Ecto neural progenitor cell (in vitro differentiated cells): ENCODE measurements around the gene SATB2.

ENCODE experiments used
- DNase-seq: peaks from one replicate; pipeline ENCODE4 v3.0.0-alpha.2; 2018; ENCODE audit warnings: low spot score

Gene SATB2

DNA sequence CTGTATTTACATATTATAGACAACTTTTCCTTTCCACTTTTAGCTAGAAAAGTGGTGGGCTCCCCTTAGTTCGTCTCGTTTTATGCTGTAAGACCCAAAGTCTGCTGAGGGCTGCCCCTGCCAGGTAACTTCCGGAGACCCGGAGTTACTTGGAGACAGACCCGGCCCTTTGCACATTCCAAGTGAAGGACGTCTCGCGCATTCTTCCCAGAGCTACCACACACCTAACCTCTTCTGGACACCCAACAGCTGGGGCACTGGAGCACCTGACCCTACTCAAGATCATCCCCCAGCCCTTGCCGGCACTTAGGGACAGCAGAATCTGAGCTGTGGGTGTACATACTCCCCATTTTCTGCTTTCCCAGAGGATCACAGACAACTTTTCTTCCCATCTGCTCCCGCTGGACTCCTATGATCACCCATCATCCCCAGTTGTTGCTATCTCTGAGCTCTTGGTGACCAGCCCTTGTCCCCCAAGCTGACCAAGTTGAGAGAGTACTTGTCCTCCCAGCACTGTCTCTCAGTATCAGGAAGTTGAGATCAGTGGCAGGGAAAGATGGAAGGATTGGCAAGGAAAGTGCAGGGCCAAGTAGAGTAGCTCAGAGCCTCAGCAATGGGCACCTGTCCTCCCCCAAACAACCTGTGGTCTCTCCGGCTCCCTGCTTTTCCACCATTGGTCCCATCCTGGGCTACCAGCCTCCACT is 8.4 kb upstream of the SATB2 start:
- DNase-seq = no peak

DNA sequence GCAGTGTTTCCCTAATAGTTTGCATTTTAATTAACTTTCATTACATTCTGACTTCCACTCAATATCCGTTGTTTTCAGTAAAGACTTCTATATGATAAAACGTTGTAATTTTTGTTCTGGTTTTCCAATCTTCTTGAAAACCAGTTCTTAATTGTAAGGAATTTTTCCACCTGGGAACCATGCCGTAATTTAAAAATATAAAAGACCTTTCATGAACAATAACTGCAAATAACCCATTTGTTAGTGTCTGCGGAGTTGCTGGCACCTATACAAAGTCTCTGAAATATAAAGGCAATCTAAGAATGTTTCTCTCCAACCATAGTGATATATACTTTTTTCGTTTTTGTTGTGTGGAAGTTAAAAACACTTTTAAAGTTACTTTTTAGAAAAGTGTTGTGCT is 7.7 kb upstream of the SATB2 start:
- no peak for DNase-seq

DNA sequence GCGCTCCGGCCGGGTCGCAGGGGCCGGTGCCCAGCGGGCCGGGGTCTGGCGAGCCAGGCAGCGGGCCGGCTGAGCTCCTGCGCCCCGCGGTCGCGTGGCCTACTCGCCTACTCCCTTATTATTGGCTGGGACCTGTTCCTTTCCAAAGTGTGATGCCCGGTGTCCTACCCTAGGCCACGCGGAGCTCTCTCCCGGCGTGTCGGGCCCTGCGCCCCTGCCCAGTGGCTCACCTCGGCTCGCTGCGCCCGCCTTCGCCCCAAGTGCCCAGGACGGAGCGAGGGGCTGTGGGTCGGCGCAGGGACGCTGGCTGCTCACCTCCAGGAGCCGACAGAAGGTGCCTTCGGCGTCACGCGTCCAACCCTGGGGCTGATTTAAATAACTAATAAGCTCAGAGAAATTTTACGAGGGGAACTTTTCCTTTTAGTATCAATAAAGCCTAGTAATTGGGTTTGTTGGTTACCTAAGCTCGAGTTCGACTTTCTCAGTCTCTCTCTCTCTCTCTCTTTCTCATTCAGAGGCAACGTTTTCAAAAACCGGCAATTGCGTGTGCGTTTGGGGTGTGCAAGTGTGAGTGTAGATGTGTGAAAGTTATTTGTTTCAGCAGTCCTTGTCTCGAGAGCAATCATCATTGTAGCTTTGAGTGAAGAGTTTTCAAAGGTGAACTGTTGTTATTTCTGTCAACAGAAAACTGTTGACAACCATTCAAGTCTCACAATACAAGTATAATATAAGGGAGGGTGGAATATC is 7.0 kb upstream of the SATB2 start:
- peak; percentile 54 for DNase-seq

DNA sequence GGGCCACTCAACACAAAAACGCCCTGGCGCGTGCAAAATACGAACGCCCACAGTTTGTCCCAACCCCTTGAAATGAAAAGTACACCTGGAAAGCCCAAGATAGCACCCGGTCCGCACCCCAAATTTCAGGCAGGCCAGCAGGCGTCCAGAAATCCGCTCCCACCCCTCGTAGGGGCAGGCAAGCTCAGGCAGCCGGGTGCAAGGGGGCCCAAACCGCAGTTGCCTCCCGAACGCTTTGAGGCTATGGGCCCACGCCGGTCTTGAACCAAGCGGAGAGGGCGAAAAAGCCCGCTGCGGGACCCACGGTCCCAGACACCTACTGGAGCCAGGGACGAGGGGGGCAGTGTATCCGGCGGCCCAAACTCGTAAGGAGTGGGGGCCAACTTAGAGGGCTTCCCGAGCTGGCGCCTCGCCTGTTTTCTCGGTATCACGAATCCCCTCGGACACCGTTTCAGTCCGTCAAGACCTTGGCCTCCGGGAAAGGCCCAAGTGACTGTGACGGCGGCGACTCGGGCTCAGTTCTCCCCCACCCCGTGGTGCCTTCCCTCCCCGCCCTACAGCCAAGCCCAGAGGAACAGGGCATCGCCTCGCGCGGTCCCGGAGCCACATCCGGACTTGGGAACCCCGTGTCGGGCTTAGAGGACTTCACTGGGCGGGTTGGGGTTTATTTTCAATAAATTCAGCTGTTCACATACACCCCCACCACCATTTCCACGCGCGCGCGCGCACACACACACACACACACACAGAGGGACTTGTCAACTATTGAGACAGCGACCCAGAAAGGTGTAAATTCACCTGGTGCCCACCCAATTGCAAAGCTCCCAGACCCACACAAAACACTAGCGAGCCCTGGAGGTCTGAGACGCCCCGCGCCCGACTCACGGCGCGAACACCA is 6.2 kb upstream of the SATB2 start:
- peak; percentile 56 for DNase-seq

DNA sequence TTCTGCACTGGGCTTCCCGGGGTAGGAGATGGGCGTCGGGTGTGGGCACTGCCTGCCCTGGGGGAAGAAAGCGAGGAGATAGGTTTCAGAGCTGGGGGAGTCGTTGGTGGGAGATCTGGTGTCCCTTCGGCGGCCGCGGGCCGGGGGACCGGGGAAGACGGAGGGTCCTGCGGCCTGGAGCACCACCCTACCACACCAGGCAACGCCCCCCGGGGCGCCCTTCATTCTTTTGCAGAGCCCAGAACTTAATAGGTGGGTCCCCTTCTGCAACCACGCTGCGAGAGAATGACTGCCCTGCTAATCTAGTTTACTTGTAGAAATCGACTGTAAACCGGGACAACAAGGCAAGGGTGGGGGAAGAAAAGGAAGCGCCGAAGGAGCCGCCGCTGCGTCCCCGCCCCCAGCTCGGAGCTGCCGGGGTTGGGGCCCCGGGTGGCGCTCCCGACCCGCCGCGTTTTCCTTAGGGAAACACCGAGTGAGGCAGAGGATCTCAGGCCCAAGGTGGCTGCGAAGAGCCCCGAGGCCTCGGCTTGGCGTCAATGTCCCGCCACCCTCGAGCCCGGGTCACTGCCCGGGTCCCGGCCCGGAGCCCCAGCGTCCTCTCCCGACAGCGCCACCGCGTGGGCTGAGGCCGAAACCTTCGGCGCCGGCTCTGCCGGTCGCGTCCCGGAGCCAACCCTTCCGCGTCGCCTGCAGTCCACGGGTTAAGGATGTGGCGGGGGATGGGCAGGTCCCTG is 5.4 kb upstream of the SATB2 start:
- DNase-seq = peak; percentile 91

DNA sequence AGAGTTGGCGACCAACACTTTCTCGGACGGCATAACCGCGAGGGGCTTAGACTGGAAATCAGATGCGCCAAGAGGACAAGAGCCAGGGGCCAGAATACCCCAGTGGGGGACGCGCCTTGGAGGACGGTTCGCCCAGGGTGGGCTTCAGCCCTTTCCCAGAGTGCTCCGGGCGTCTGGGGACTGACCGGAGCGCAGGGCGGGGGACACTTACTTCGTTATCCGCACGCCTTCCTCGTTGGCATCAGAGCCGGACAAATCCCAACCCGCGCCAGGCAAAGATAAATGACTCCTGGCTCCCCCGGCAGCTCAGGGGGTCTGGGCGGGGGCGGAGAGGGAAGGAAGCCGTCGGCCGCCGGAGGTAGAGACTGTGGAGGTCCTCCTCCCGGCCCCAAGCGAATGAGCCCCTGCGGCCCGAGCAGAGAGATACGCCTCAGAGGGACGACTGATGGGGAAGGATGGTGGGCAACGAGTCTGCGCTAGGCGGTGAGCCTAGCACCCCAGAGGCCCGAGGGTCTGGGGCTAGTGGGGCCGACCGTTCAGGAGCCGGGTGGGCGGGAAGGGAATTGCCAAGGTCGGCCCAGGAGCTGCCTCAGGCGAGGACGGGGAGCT is 4.7 kb upstream of the SATB2 start:
- peak; percentile 63 for DNase-seq

DNA sequence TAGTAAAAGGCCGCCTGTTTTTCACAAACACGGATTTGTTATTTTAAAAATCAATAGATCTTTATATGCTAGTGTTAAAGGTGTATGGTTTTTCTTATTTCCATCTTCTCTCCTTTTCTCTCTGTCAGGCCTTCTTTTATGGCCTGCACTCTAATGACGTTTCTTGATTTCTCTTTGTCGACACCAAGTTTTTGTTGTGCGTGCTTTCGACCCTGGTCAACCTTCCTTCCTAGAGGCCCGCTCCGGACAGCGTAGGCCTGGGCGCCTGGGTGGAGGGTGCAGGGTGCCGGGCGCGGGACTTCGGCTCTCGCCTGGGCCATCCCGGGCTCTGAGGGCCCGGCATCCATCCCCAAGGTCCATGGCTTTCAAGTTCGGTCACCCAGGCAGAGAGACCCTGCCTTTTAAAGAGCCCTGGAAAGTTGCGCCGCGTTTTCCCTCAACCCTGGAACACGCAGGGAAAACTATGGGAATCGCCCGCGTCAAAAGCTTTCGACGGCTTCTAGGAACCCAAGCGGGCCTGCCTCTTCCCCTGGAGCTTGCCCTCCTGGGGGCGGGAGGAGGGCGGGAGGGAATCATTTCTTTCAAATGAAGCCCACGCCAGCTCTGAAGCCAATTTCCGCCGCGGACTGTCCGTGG is 4.1 kb upstream of the SATB2 start:
- DNase-seq = no peak

DNA sequence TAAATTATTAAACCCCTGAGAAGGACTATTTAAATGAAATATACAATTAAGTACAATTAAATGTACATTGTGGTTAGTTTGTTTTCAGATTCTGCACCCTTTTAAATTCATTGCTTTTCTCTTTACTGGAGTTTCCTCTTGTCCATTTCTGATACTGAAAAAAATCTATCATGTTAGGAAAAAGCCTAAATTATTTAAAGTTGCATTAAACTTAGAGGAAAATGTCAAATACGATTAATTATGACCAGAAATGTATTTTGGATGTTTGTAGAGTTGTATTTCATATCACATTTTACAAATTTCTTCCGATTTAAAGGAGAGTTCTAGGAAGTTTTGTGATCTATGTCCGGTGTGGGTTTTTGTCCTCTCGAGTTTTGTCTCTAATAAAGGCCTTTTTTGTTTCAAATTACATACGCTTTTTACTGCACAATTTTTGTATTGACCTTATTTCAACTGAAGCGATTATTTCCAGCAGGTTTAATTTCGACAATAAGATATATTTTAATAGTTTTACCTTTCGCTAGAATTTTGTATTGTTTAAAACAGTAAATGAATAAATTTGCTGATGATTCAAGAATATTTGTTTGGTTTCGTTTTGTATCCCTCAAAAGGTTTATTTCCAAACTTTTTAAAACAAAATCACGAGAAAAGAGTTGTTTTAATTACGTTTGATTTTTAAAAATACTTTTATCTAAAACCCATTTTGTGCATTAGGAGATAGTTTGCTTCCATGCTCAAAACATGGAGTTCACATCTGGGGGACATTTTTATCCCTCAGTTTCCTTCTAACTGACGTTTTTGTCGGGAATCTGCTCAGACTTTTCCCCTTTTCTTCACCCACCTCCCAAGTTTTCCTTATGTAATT is 3.3 kb upstream of the SATB2 start:
- DNase-seq = no peak

DNA sequence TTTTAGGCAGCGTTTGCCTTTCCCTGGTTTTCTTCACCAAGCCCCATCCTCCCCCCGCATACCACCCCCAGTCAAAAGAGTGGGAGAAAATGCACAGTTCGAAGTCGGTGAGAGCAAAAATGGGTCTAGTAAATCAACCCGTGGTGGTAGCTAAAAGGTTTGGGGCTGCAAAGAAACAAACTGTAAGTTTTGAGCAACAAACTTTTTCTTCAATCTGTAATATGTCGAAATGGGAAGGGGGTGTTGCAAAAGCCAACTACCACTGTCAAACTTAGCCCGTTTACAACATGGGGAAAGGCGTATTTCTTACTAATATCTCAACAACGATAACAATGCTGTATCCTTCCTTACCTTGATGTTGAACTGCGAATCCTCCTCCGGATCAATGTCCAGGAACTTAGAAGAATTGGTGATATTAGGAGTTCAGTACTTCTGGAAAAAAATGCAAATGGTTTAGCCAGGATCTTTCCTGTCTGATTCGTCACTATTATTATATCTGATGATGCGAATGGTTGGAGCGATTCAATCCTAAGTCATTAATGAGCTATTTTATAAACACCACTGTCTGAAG is 2.4 kb upstream of the SATB2 start:
- DNase-seq = no peak

DNA sequence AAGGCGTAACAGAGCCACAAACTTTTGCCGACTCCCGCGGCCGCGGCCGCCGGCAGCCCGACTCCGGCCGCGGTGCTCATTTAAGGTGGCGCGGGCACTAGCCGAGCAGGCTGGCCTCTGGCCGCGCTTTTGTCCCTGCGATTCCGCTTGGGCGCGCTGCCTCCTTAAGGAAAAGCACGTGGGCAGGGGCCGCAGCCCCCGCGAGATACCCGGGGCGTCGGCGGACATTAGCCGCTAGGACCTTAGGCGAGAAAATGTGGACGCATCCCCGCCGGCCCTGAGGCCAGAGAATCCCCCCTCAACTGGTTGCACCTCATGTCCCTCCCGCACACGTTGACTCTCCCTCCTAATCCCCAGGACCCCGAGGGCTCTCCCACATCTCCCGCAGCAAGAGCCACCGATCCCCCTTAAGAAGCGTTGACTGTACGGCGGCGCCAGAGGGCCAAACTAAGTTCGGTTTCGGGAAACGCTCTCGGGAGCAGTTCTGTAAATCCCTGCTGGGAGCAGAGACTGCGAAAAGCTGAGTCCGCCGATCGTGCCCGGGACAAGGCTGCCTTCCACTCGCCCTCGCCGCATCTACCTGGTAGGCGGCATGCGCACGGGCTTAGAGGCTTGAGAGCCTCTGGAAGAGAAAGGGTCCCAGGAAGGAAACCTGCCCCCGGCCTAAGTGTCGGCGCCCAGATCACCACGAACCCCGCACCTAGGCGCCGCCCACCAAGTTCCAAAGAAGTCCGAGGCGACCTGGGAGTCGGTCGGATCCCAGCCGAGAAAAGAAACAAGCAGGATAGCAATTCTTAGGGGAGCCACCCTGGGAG is 1.8 kb upstream of the SATB2 start:
- DNase-seq = peak; percentile 95

DNA sequence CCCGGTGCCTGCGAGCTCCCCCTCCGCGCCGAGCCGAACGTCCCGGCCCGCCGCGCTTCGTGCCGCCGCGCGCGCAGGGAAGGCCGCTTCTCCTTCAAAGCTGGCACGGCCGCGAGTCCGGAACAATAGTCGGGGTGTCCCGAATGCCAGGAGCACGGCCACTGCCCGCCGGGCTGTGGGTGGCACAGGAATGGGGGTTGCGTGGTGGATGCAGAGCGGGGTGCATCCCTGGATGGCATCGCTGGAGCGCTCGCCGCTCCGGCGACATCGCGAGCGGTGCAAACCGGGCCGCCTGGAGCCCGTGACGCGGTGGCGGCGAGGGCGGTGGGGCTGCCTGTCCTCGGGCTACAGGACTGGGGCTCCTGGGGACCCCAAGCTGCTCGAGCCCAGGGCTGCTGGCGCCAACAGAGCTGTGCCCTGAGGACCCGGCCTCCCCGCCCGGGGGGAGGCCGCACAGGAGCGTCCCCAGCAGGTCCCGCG is 1.1 kb upstream of the SATB2 start:
- DNase-seq = no peak

DNA sequence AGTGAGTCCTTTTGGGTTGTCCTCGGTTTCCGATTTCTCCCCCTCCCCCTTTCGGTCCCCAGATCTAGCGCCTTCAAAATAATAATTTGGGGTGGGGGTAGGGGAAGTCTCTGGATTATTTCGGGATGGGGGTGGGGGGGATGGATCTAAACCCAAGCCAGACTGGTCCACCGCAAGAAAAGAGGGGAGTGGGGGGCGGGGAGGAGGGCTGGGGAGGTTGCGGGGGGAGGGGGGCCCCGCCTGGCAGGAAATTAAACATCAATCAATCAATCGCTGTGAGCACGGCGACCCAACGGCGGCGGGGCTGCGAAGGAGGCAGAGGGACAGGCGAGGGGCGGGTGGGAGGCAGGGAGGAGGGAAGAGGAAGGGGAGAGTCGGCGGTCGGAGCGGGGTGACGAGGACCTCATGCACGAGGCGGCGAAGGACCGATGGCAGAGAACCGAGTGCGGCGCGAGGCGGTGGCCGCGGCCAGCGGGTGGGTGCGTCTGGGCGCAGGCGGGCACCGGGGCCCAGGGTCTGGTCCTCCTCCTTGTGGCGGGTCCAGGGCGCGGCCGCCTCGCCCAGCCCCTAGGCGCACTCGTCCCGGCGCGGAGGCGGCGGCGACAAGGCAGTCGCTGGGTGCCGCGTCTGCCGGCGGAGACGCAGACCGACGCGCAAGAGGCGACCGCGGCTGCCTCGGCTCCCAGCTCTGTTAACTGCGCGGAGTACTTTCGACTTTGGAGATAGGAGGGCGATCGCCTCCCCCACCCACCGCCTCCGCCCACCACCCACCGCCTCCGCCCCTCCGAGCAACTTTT is 468 bp upstream of the SATB2 start:
- peak; percentile 70 for DNase-seq

DNA sequence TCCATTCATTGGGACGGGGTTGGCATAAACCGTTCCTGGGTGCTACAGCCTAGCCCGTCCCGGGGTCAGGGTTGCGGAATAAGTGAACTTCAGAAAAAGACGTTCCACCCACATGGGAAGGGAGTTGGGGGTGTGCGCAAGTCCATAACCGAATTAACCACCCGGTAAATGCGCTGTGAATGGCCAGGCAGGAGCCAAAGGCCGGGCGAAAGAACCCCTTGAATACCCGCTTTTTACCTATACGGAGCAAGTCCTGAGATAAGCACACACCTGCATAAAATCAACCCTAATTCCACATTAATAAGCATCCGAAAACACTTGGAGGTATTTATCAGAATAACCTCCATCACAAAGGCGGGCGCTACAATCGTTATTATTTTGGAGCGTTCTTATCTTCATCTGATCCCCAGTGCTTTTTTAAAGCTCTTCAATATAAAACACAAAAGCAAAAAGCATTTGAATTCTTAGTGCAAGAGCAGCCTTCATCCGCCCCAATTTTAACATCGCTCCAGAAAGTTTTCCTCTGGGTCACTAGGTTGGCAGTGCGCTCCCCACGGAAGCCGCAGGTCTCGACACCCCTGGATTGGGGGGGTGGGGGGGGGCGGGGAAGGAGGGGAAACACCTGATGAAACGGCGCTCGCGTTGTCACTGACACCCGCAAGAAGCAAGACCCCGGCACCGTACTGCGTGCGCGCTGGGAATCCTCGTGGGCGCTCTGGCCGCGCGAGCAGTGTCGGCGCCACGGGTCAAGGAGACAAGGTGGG is 1.2 kb downstream of the SATB2 start:
- no peak for DNase-seq

DNA sequence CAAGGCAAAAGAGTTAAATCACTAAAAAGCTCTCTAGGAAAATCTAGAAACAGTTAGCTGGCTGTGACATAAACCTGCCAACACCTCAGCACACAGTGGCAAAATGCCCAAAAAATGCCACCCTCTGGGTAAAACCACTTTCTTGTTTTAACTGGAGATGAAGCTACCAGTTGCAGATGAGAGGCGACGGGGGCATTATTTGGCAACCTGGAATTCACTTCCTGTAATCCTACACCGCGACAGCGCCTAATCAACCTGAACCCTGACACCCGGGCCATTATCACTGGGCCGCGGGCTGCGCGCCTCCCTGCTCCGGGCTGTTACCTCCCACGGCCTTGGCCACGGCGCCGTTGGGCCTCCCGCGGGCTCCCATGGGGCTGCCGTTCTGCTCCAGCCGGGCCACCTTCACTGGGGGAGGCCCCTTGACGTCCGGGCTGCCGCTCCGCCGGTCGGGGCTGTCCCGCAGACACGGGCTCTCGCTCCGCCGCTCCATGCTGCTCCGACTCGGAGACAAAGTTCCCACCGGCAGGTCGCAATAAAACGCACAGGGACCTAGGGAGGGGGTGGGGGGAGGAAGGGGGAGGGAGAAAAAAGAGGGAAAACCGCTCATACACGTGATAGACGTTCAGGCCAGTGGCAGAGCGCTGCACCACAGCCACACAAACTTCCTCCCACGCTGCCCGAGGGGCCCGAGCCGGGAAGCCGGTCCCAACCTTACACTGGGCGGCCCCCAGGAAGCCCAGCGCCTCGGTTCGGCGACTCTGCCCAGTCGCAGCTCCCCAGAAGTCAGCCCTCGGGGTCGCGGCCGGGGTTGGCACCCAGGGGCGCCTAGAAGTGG is 2.0 kb downstream of the SATB2 start:
- DNase-seq = peak; percentile 84

DNA sequence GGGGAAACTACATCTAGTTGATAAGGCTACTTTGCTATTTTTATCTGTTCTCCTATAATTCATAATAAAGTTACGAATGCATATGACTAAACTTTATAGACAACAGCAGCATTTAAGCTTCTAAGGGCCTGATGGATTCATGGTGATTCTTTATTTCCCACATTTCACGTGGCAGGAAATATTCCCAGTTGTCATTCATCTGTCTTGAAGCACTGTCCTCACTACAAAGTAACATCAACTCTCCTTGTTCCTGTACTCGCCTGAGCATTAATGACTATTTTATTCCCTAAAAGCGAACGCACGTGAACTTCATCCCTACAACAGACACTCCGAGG is 2.6 kb downstream of the SATB2 start:
- DNase-seq = no peak

DNA sequence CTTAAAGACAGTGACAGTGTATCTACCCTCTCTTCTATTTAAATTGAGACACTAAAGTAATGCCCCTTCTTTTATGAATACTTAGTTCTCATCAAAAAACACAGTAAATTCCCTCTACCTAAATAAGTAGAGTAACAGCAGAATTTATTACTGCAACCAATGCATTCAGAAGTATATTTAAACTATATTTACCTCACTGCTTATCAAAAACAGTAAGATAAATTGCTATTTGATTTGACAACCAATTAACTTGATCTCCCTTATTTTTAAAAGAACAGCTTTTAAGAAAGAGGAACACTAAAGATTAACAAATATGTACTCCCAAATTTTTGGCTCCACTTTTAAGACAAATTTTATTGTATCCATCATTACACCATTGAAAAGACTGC is 4.8 kb downstream of the SATB2 start:
- DNase-seq = no peak
